BJ (cell line): ENCODE measurements around the gene CLRN3. TPM values are rescaled to one million over a fixed set of nuclear protein-coding genes. Genes with fewer than 3 reads are reported as not detected.

ENCODE experiments used
- CTCF ChIA-PET: fragments of 350-600 bp; formaldehyde crosslinking; extraction: SDS; loops from one replicate; lab custom pipeline; 2021; ENCODE audit warnings: antibody characterized with exemption, inconsistent platforms; lab: Yijun Ruan, JAX
- POLR2A ChIA-PET: fragments of 300-600 bp; sonication (Branson Sonifier 250); formaldehyde crosslinking; extraction: SDS; loops from one replicate; lab custom pipeline; 2021; ENCODE audit warnings: antibody characterized with exemption; lab: Charles Lee
- DNase-seq: peaks from one replicate; pipeline ENCODE4 v3.0.0-alpha.2; 2011; ENCODE audit warnings: low read depth
- H3K27me3 ChIP-seq: 2 replicates; pipeline ENCODE4 v1.6.0; 2011; ENCODE audit warnings: low read length; ENCODE audit not compliant: control insufficient read depth, insufficient read depth
- H3K36me3 ChIP-seq: 2 replicates; pipeline ENCODE4 v1.5.1; 2011; ENCODE audit warnings: low read length; ENCODE audit not compliant: control insufficient read depth, insufficient read depth
- H3K4me3 ChIP-seq: 2 replicates; pipeline ENCODE4 v1.5.1; 2011; ENCODE audit warnings: low read depth, mild to moderate bottlenecking, control low read depth, low read length
- CTCF ChIP-seq: IDR thresholded peaks from 2 replicates; pipeline ENCODE4 v1.5.1; 2011; ENCODE audit warnings: low read depth, mild to moderate bottlenecking, control low read depth, inconsistent platforms, low read length, moderate library complexity; ENCODE audit not compliant: insufficient read depth
- polyA plus RNA-seq: library from polyadenylated mRNA; depleted of rRNA; stranded (reverse); fragments of >200 nt; gene quantifications from 2 replicates; pipeline ENCODE4 v1.2.3, GENCODE V29; 2011

The CLRN3 gene
- polyA plus RNA-seq, 1 experiment: not detected

- H3K36me3 ChIP-seq: no peaks in the 10 kb centered on the region
- CTCF ChIA-PET: interaction anchor here (0.6 kb wide), 1 partner anchor 12 kb away, joined by 3 read pairs; no protein-coding TSS in a partner anchor
- no peak for TF ChIP-seq CTCF
- no peak for DNase-seq
- H3K27me3 ChIP-seq: no peaks in the 10 kb centered on the region
- H3K4me3 ChIP-seq: no peak overlapping the region
- POLR2A ChIA-PET: no interaction called here
Observed at GRCh38 chr10:127867805-127868204, 24.9 kb downstream of the CLRN3 start.

GRCh38 chr10:127866276-127867013 is 26.3 kb downstream of the CLRN3 start:
- no peak overlapping the region for H3K4me3 ChIP-seq
- ChIA-PET POLR2A (no interaction called here), CTCF (no interaction called here)
- H3K27me3 ChIP-seq: no peaks in the 10 kb centered on the region
- TF ChIP-seq CTCF: no peak
- no peaks in the 10 kb centered on the region for H3K36me3 ChIP-seq
- no peak for DNase-seq

- CTCF ChIA-PET: interaction anchor here (2.8 kb wide), 1 partner anchor 9 kb away, joined by 17 read pairs; no protein-coding TSS in a partner anchor
Observed at GRCh38 chr10:127863231-127863825, 29.4 kb downstream of the CLRN3 start.

GRCh38 chr10:127860592-127860991 is 32.1 kb downstream of the CLRN3 start:
- no peak for DNase-seq
- ChIA-PET CTCF (no interaction called here), POLR2A (no interaction called here)
- no peak for TF ChIP-seq CTCF
- H3K4me3 ChIP-seq: no peak overlapping the region
- H3K27me3 ChIP-seq: no peaks in the 10 kb centered on the region
- H3K36me3 ChIP-seq: no peaks in the 10 kb centered on the region

More at GRCh38 chr10:127863231-127863825, 29.4 kb downstream of the CLRN3 start:
- POLR2A ChIA-PET: no interaction called here
- H3K36me3 ChIP-seq: no peaks in the 10 kb centered on the region
- H3K4me3 ChIP-seq: no peak overlapping the region
- H3K27me3 ChIP-seq: no peaks in the 10 kb centered on the region
- no peak for DNase-seq
- TF ChIP-seq CTCF: no peak

- DNase-seq: no peak
- Histone ChIP-seq H3K36me3 (no peaks in the 10 kb centered on the region), H3K27me3 (no peaks in the 10 kb centered on the region), H3K4me3 (no peak overlapping the region)
- no peak for TF ChIP-seq CTCF
- CTCF ChIA-PET: interaction anchor here (0.6 kb wide), 1 partner anchor 12 kb away, joined by 3 read pairs; no protein-coding TSS in a partner anchor
- POLR2A ChIA-PET: no interaction called here
Observed at GRCh38 chr10:127855976-127856375, 36.8 kb downstream of the CLRN3 start.
